22Rv1 (cell line): ENCODE results near the gene JAG2.

Experiments used
- ZFX ChIP-seq: fragments of 450-650 bp; IDR thresholded peaks from 2 replicates; pipeline ENCODE4 v1.6.1; 2017; ENCODE audit warnings: antibody characterized with exemption, borderline replicate concordance
- TF ChIP-seq, protein P1 (sequence below): fragments of 450-650 bp; IDR thresholded peaks from 2 replicates; pipeline ENCODE4 v1.5.1; 2017; ENCODE audit warnings: mild to moderate bottlenecking

- no peak for TF ChIP-seq ZFX
- TF ChIP-seq, protein P1, sequence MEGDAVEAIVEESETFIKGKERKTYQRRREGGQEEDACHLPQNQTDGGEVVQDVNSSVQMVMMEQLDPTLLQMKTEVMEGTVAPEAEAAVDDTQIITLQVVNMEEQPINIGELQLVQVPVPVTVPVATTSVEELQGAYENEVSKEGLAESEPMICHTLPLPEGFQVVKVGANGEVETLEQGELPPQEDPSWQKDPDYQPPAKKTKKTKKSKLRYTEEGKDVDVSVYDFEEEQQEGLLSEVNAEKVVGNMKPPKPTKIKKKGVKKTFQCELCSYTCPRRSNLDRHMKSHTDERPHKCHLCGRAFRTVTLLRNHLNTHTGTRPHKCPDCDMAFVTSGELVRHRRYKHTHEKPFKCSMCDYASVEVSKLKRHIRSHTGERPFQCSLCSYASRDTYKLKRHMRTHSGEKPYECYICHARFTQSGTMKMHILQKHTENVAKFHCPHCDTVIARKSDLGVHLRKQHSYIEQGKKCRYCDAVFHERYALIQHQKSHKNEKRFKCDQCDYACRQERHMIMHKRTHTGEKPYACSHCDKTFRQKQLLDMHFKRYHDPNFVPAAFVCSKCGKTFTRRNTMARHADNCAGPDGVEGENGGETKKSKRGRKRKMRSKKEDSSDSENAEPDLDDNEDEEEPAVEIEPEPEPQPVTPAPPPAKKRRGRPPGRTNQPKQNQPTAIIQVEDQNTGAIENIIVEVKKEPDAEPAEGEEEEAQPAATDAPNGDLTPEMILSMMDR, result no peak
Observed at GRCh38 chr14:105100910-105101309, 67.7 kb downstream of the JAG2 start.
